Body of pancreas (tissue), 4 donors: ENCODE results near the gene CMTR2. TPM values are rescaled to one million over a fixed set of nuclear protein-coding genes. Genes with fewer than 3 reads are reported as not detected.

Experiments used
- ATAC-seq: fragments of 150-250 bp; one replicate; pipeline ENCODE4 v1.9.1; 2016
- DNase-seq, 4 donors: peaks; one replicate each; pipeline ENCODE4 v3.0.0-alpha.2; 2019
- H3K27ac ChIP-seq, 4 donors: fragments of 200-600 bp; sonication (generic); 1 replicate in 3 of 4; 2 replicates in 1 of 4; pipeline versions ENCODE4 v1.5.1 to v1.6.1; 2016 to 2019; ENCODE audit warnings: mild to moderate bottlenecking in 1 of 4, mixed read lengths in 1 of 4, moderate library complexity in 1 of 4
- H3K27me3 ChIP-seq, 2 donors: fragments of 200-600 bp; sonication (generic); one replicate each; pipeline ENCODE4 v1.6.0; 2016; ENCODE audit warnings: mild to moderate bottlenecking in 1 of 2
- H3K36me3 ChIP-seq, 2 donors: fragments of 200-600 bp; sonication (generic); replicated peaks in 1 of 2; 2 replicates each; pipeline ENCODE4 v1.5.1; 2016; ENCODE audit warnings: low read depth in 2 of 2; ENCODE audit not compliant: insufficient read depth in 1 of 2
- H3K4me1 ChIP-seq: fragments of 200-600 bp; sonication (generic); one replicate; pipeline ENCODE4 v1.6.0; 2016
- H3K4me3 ChIP-seq, 2 donors: fragments of 200-600 bp; sonication (generic); 1 replicate in 1 of 2; 2 replicates in 1 of 2; pipeline ENCODE4 v1.5.1; 2016 to 2019
- H3K9me3 ChIP-seq, 3 donors: fragments of 200-600 bp; sonication (generic); 1 replicate in 2 of 3; 2 replicates in 1 of 3; pipeline ENCODE4 v1.5.1; 2016
- POLR2A ChIP-seq, 3 donors: fragments of 450-650 bp; IDR thresholded peaks; one replicate each; pipeline ENCODE4 v1.6.1; 2016; ENCODE audit warnings: antibody characterized with exemption in 3 of 3, mild to moderate bottlenecking in 2 of 3
- WGBS, 2 donors: methylation state at CpG; one replicate each; pipeline ENCODE4 v1.1.5; 2017; 5-methylcytosine and 5-hydroxymethylcytosine counted together
- intact Hi-C: fragments of 100-400 bp; cut with DNase I; formaldehyde crosslinking; loops from one replicate; pipeline ENCODE4 v1.15.1; 2023
- total RNA-seq, 2 donors: library from RNA; depleted of rRNA; stranded (reverse); fragments of >200 nt; gene quantifications; one replicate each; pipeline ENCODE4 v1.1.0, GENCODE V29; 2016
- TF ChIP-seq, protein P1 (sequence below), 7 experiments: fragments of 450-650 bp in 4 of 7; fragments of 200-600 bp in 3 of 7; sonication (generic) in 3 of 7; IDR thresholded peaks; one replicate each; pipeline ENCODE4 v1.5.1; 2016 to 2019; ENCODE audit warnings: antibody characterized with exemption in 7 of 7

Gene CMTR2, protein sequence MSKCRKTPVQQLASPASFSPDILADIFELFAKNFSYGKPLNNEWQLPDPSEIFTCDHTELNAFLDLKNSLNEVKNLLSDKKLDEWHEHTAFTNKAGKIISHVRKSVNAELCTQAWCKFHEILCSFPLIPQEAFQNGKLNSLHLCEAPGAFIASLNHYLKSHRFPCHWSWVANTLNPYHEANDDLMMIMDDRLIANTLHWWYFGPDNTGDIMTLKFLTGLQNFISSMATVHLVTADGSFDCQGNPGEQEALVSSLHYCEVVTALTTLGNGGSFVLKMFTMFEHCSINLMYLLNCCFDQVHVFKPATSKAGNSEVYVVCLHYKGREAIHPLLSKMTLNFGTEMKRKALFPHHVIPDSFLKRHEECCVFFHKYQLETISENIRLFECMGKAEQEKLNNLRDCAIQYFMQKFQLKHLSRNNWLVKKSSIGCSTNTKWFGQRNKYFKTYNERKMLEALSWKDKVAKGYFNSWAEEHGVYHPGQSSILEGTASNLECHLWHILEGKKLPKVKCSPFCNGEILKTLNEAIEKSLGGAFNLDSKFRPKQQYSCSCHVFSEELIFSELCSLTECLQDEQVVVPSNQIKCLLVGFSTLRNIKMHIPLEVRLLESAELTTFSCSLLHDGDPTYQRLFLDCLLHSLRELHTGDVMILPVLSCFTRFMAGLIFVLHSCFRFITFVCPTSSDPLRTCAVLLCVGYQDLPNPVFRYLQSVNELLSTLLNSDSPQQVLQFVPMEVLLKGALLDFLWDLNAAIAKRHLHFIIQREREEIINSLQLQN
- total RNA-seq: 10 to 100 TPM in 1 of 2 donors, 1 to 10 TPM in 1; 7.3 to 20.2 TPM

DNA sequence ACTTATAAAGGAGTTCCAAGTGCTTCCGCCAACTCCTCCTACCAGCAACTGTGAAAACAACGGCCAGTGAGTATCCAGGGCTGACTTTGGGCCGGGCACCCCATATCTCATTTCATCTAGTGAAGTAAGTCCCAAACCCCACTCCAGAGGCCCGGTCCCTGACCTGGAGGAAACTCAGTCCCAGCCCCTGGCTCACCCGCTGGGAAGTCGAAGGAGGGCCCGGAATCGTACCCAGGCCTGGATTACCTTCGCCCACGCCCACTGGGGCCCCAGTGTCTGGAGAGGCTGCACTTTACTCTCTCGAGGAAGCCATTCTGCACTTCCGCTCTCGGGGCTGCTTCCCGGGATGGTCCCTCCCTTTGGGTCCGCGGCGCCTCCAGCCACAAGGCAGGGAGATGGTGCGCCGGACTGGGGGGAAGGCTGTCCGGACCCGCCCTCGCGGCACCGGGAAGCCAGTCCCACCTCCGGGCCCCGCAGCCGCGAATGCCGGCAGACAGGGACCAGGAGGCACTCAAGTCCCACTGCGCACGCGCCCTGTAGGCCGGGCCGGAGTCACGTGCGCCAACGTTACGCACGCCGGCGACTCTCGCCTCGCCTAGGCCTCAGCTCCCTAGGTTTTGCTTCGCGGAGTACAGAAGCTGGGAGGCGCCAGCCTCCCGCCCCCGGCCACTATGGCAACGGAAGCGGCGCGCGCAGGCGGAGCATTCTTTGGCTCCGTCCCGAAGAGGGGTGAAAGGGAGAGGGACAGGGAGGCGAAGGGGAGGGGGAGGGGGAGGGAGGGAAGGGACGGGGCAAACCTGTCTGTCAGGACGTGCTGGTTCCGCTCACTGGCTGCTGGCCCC lies at the start of gene CMTR2:
TSS of gene CMTR2 (minus strand) at position 513 of the 842 bp plus-strand sequence. CDS start 3,482 bp downstream, outside the sequence.
- H3K27ac ChIP-seq: peak within 1 kb of the TSS; percentile 87 to 93 (median 88)
- H3K36me3 ChIP-seq: peaks cover 0 to 4% of the 10 kb centered on the region in 2 donors
- peak; percentile 98 for ATAC-seq
- intact Hi-C loops: no loop called here
- 0% methylated on average over 24 to 54 of the region's 60 CpGs for WGBS, 2 donors
- peaks cover 22% of the 10 kb centered on the region for H3K4me1 ChIP-seq
- H3K27me3 ChIP-seq: no peaks in the 10 kb centered on the region
- TF ChIP-seq POLR2A (IDR thresholded peaks at IDR 0.05): peak; percentile 58 to 87 (median 85)
- TF ChIP-seq, protein P1, sequence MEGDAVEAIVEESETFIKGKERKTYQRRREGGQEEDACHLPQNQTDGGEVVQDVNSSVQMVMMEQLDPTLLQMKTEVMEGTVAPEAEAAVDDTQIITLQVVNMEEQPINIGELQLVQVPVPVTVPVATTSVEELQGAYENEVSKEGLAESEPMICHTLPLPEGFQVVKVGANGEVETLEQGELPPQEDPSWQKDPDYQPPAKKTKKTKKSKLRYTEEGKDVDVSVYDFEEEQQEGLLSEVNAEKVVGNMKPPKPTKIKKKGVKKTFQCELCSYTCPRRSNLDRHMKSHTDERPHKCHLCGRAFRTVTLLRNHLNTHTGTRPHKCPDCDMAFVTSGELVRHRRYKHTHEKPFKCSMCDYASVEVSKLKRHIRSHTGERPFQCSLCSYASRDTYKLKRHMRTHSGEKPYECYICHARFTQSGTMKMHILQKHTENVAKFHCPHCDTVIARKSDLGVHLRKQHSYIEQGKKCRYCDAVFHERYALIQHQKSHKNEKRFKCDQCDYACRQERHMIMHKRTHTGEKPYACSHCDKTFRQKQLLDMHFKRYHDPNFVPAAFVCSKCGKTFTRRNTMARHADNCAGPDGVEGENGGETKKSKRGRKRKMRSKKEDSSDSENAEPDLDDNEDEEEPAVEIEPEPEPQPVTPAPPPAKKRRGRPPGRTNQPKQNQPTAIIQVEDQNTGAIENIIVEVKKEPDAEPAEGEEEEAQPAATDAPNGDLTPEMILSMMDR (IDR thresholded peaks at IDR 0.05): peak in 1 of 7 experiments; percentile 22
- peak; percentile 94 to 97 (median 96) for DNase-seq
- H3K4me3 ChIP-seq: peak within 1 kb of the TSS; percentile 64 to 70
- no peaks in the 10 kb centered on the region for H3K9me3 ChIP-seq

DNA sequence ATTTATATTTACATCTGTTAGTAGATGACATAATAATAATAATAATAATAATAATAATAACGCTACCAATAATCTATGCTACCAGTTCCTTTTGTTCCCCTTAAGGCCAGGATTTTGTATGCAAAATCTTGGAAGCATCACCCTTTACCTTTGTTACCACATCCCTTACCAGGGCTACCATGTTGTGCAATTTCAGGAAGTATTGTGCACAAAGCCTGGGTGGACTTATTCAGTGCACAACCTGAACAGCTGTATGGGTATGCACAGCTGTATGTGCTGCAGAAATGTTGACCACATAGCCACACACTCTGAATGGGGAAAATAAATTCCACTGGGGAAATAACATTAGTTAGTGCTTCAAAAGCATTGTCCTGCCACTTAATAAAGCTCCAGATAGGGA lies 49.4 kb upstream of the CMTR2 start:
- Histone ChIP-seq H3K9me3 (no peaks in the 10 kb centered on the region), H3K4me3 (no peak overlapping the region), H3K27ac (no peak overlapping the region), H3K4me1 (no peaks in the 10 kb centered on the region), H3K27me3 (no peaks in the 10 kb centered on the region), H3K36me3 (no peaks in the 10 kb centered on the region)
- TF ChIP-seq POLR2A (IDR thresholded peaks at IDR 0.05): no peak
- TF ChIP-seq, protein P1 (IDR thresholded peaks at IDR 0.05): no peak
- WGBS, 2 donors: 57 to 79% methylated on average over 1 of the region's 1 CpG
- intact Hi-C loops: no loop called here
- ATAC-seq (no peak), DNase-seq (no peak)

DNA sequence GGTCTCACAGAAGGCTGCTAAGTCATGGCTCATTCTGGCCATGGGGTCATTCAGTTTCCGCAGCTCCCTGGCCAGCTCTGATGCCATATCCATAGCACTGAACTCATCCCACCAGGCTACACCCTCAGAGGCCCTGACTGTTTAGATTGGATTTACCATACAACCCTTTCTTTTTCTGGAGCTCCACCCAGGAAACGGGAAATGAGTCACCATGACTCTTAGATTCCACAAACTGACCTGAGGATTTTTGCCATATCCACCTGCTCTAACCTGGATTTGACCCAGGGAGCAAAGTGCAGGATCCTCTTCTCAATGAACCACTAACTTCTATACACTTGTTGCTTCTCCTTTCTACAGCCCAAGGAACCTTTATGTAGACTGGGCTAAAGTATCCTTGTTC lies 49.0 kb upstream of the CMTR2 start:
- H3K9me3 ChIP-seq: no peaks in the 10 kb centered on the region
- no peak for TF ChIP-seq POLR2A (IDR thresholded peaks at IDR 0.05)
- TF ChIP-seq, protein P1 (IDR thresholded peaks at IDR 0.05): no peak
- H3K4me1 ChIP-seq: no peaks in the 10 kb centered on the region
- intact Hi-C loops: no loop called here
- H3K27me3 ChIP-seq: no peaks in the 10 kb centered on the region
- H3K4me3 ChIP-seq: no peak overlapping the region
- DNase-seq (no peak), ATAC-seq (no peak)
- no peak overlapping the region for H3K27ac ChIP-seq
- H3K36me3 ChIP-seq: no peaks in the 10 kb centered on the region
- WGBS, 2 donors: 43 to 55% methylated on average over 2 of the region's 2 CpGs

DNA sequence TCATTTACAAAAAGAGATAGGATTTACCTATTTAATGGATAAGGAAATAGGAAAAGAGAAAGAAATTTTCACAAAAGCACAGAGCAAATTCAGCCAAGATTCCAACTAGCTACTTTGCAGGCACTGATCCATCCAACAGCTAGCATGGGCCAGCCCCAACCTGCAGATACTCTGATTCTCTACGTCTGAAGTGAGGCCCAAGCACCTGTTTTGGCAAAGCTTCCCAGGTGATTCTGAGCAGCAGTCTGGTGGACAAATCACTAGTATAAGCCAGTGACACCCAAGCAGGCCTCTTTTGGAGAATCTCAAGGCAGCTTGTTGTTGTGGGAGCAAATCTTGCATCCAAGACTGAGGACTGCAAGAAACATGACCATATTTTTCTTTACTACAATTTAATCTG lies 48.4 kb upstream of the CMTR2 start:
- no peaks in the 10 kb centered on the region for H3K27me3 ChIP-seq
- H3K27ac ChIP-seq: no peak overlapping the region
- DNase-seq (no peak), ATAC-seq (no peak)
- H3K4me3 ChIP-seq: no peak overlapping the region
- 38 to 73% methylated on average over 1 of the region's 1 CpG for WGBS, 2 donors
- H3K4me1 ChIP-seq: no peaks in the 10 kb centered on the region
- no peak for TF ChIP-seq POLR2A (IDR thresholded peaks at IDR 0.05)
- TF ChIP-seq, protein P1 (IDR thresholded peaks at IDR 0.05): no peak
- H3K36me3 ChIP-seq: no peaks in the 10 kb centered on the region
- no peaks in the 10 kb centered on the region for H3K9me3 ChIP-seq
- intact Hi-C loops: no loop called here
